HepG2 (cell line): Measurements from ENCODE around the gene ZNF559. TPM values are rescaled to one million over a fixed set of nuclear protein-coding genes. Genes with fewer than 3 reads are reported as not detected.
"Not testable (repeated sequence)": the region's sequence is repeated elsewhere in the genome, so short reads cannot be mapped to it uniquely, and the experiment has no call there.

Source experiments
- ATAC-seq: fragments of 200-7000 bp; cut with Tn5 transposase; 3 replicates; pipeline ENCODE4 v1.9.1; 2020; ENCODE audit warnings: mild to moderate bottlenecking, moderate library complexity
- BruUV-seq: library from RNA; stranded (reverse); fragments of 400-500 nt; replicated peaks from 2 replicates; lab custom pipeline; 2021; lab: Mats Ljungman, UMichigan
- CTCF ChIA-PET: fragments of 300-600 bp; formaldehyde crosslinking; extraction: SDS; loops from one replicate; lab custom pipeline; 2021; ENCODE audit warnings: low total read pairs, inconsistent platforms, low intra/inter-chr PET ratio; lab: Yijun Ruan, JAX
- POLR2A ChIA-PET: fragments of 350-600 bp; sonication (Branson Sonifier 250); formaldehyde crosslinking; loops from one replicate; lab custom pipeline; 2020; ENCODE audit warnings: antibody characterized with exemption, inconsistent platforms; lab: Yijun Ruan, JAX
- DNase-seq: peaks from one replicate; pipeline ENCODE4 v3.0.0-alpha.2; 2015; ENCODE audit warnings: low spot score
- FAIRE-seq: peaks from 3 replicates; lab custom pipeline; 2011; peaks lifted over from hg19 to GRCh38; lab: Jason Lieb, UNC
- H2AFZ ChIP-seq: one replicate; pipeline ENCODE4 v1.6.1; 2011; ENCODE audit warnings: low read length, inconsistent platforms
- H3K27ac ChIP-seq: fragments of 300-600 bp; 3 replicates; pipeline ENCODE4 v1.8.0; 2011; ENCODE audit warnings: mixed run types, mild to moderate bottlenecking, mixed read lengths, low read length, inconsistent platforms; ENCODE audit not compliant: insufficient read depth; ENCODE audit errors: extremely low read length
- H3K27me3 ChIP-seq, 2 experiments: fragments of 200-600 bp in 1 of 2; 2 replicates in 1 of 2; 3 replicates in 1 of 2; pipeline versions ENCODE4 v1.6.0 to v1.8.0; 2011; ENCODE audit warnings: low read length in 2 of 2, mild to moderate bottlenecking in 2 of 2, moderate library complexity in 2 of 2, inconsistent platforms in 1 of 2; ENCODE audit not compliant: insufficient read depth in 2 of 2, control insufficient read depth in 1 of 2
- H3K36me3 ChIP-seq, 2 experiments: fragments of 200-600 bp in 1 of 2; replicated peaks in 1 of 2; 2 replicates in 1 of 2; 3 replicates in 1 of 2; pipeline versions ENCODE4 v1.5.1 to v1.8.0; 2011; ENCODE audit warnings: low read length in 2 of 2, inconsistent platforms in 1 of 2; ENCODE audit not compliant: insufficient read depth in 2 of 2, control insufficient read depth in 1 of 2
- H3K4me1 ChIP-seq: 2 replicates; pipeline ENCODE4 v1.5.1; 2012; ENCODE audit warnings: low read length, inconsistent platforms; ENCODE audit not compliant: insufficient read depth
- H3K4me2 ChIP-seq: 2 replicates; pipeline ENCODE4 v1.6.0; 2011; ENCODE audit warnings: low read depth, low read length, inconsistent platforms
- H3K4me3 ChIP-seq, 3 experiments: fragments of 200-600 bp in 1 of 3; sonication (generic), shearing (Covaris generic) in 1 of 3; replicated peaks in 1 of 3; 2 replicates each; pipeline ENCODE4 v1.5.1; 2011 to 2016; ENCODE audit warnings: low read length in 3 of 3, inconsistent platforms in 2 of 3, low read depth in 2 of 3, mild to moderate bottlenecking in 2 of 3, control low read depth in 1 of 3, mixed read lengths in 1 of 3; ENCODE audit not compliant: insufficient read depth in 1 of 3
- H3K79me2 ChIP-seq: one replicate; pipeline ENCODE4 v1.6.1; 2011; ENCODE audit warnings: low read length, inconsistent platforms; ENCODE audit not compliant: insufficient read depth
- H3K9ac ChIP-seq: 2 replicates; pipeline ENCODE4 v1.6.0; 2011; ENCODE audit warnings: mild to moderate bottlenecking, low read depth, low read length, inconsistent platforms; ENCODE audit not compliant: insufficient read depth
- H3K9me3 ChIP-seq: 2 replicates; pipeline ENCODE4 v1.5.1; 2012; ENCODE audit warnings: mild to moderate bottlenecking, low read length
- H4K20me1 ChIP-seq: 2 replicates; pipeline ENCODE4 v1.6.0; 2011; ENCODE audit warnings: inconsistent platforms, mild to moderate bottlenecking, low read length, moderate library complexity; ENCODE audit not compliant: insufficient read depth
- GATAD2A ChIP-seq: IDR thresholded peaks from 2 replicates; pipeline ENCODE4 v1.6.1; 2016
- HDAC1 ChIP-seq: sonication (generic); formaldehyde crosslinking; IDR thresholded peaks from 2 replicates; pipeline ENCODE4 v1.5.1; 2020; ENCODE audit warnings: mild to moderate bottlenecking, missing genetic modification reagents
- JUN ChIP-seq: sonication (generic); formaldehyde crosslinking; IDR thresholded peaks from 2 replicates; pipeline ENCODE4 v1.4.0; 2020; ENCODE audit warnings: mild to moderate bottlenecking, missing genetic modification reagents
- MAZ ChIP-seq, 2 experiments: sonication (generic) in 1 of 2; formaldehyde crosslinking in 1 of 2; IDR thresholded peaks; 2 replicates each; pipeline versions ENCODE4 v1.5.0 to v1.6.1; 2012 to 2020; ENCODE audit warnings: low read depth in 2 of 2, mild to moderate bottlenecking in 2 of 2, borderline replicate concordance in 1 of 2, improper control_type of control experiment in 1 of 2, low read length in 1 of 2, missing genetic modification reagents in 1 of 2, moderate library complexity in 1 of 2
- MTF2 ChIP-seq: sonication (generic); formaldehyde crosslinking; IDR thresholded peaks from 2 replicates; pipeline ENCODE4 v1.5.0; 2020; ENCODE audit warnings: missing genetic modification reagents, borderline replicate concordance
- NFYB ChIP-seq: sonication (generic); formaldehyde crosslinking; IDR thresholded peaks from 2 replicates; pipeline ENCODE4 v1.4.0; 2020; ENCODE audit warnings: missing genetic modification reagents
- NFYC ChIP-seq: IDR thresholded peaks from 2 replicates; pipeline ENCODE4 v1.6.1; 2016; ENCODE audit warnings: missing genetic modification reagents, missing compliant biosample characterization
- POLR2A ChIP-seq, 2 experiments: IDR thresholded peaks; 2 replicates each; pipeline ENCODE4 v1.6.1; 2011; ENCODE audit warnings: low read depth in 2 of 2, low read length in 2 of 2, mild to moderate bottlenecking in 1 of 2, moderate library complexity in 1 of 2; ENCODE audit not compliant: insufficient read depth in 1 of 2
- ZKSCAN5 ChIP-seq: sonication (generic); formaldehyde crosslinking; IDR thresholded peaks from 2 replicates; pipeline ENCODE4 v1.5.1; 2020; ENCODE audit warnings: mild to moderate bottlenecking, missing genetic modification reagents
- ZNF232 ChIP-seq: sonication (generic); formaldehyde crosslinking; IDR thresholded peaks from 2 replicates; pipeline ENCODE4 v1.4.0; 2020; ENCODE audit warnings: missing genetic modification reagents, borderline replicate concordance
- ZNF256 ChIP-seq: sonication (generic); formaldehyde crosslinking; conservative IDR thresholded peaks from 2 replicates; pipeline ENCODE4 v1.4.0; 2020; ENCODE audit warnings: missing genetic modification reagents
- ZNF737 ChIP-seq: sonication (generic); formaldehyde crosslinking; IDR thresholded peaks from 2 replicates; pipeline ENCODE4 v1.5.0; 2020; ENCODE audit warnings: missing genetic modification reagents, mild to moderate bottlenecking, borderline replicate concordance
- WGBS: methylation state at CpG from one replicate; pipeline ENCODE4 v1.1.6; 2017; ENCODE audit warnings: low lambda C conversion rate; 5-methylcytosine and 5-hydroxymethylcytosine counted together
- in situ Hi-C: cut with HindIII; loops from 2 replicates; pipeline ENCODE4 v1.10.0; 2017; ENCODE audit warnings: low pct_unique_long_range_greater_than_20kb; ENCODE audit not compliant: extremely low pct_ligation_motif_present
- intact Hi-C: fragments of 100-400 bp; cut with micrococcal nuclease; formaldehyde crosslinking; loops from one replicate; pipeline ENCODE4 v1.10.0; 2022; ENCODE audit not compliant: unreplicated experiment
- polyA plus RNA-seq, 8 experiments: library from polyadenylated mRNA; depleted of rRNA in 3 of 8; stranded (reverse) in 7 of 8; unstranded in 1 of 8; fragments of >200 nt; fragmentation: Illumina TruSeq in 4 of 8; extraction: Trizol in 4 of 8; gene quantifications; 2 replicates each; pipeline versions ENCODE4 v1.2.1 to v1.2.3, GENCODE V29; 2011 to 2016; ENCODE audit warnings: low read depth in 4 of 8, missing spikeins in 1 of 8, mixed read lengths in 1 of 8; ENCODE audit not compliant: insufficient read depth in 1 of 8
- total RNA-seq, 5 experiments: library from RNA; depleted of rRNA; stranded (reverse); fragments of >200 nt; fragmentation: Illumina TruSeq; extraction: Trizol; gene quantifications; 2 replicates each; pipeline ENCODE4 v1.2.3, GENCODE V29; 2016; ENCODE audit warnings: low read depth in 1 of 5
- TF ChIP-seq, protein P1 (sequence below): sonication (generic); formaldehyde crosslinking; IDR thresholded peaks from 2 replicates; pipeline ENCODE4 v1.8.0; 2022; ENCODE audit warnings: mild to moderate bottlenecking, missing genetic modification reagents, borderline replicate concordance
- TF ChIP-seq, protein P2 (sequence below): IDR thresholded peaks from 2 replicates; pipeline ENCODE4 v1.6.1; 2016; ENCODE audit warnings: low read depth
- TF ChIP-seq, protein P3 (sequence below): sonication (generic); formaldehyde crosslinking; IDR thresholded peaks from 2 replicates; pipeline ENCODE4 v1.5.0; 2020; ENCODE audit warnings: missing genetic modification reagents

ZNF559 gene
- total and polyA plus RNA-seq, 2 of the 13 experiments (the other 11 are each of a cell fraction or from before 2014, with no cell fraction given), result 6.3 to 9.8 TPM

GRCh38 chr19:9322201-9322600 is 1.8 kb upstream of the ZNF559 start:
- BruUV-seq, H3K4me3 ChIP-seq, FAIRE-seq, H3K27me3 ChIP-seq, POLR2A ChIA-PET, H3K9me3 ChIP-seq, H2AFZ ChIP-seq, in situ Hi-C loops, H4K20me1 ChIP-seq, H3K27ac ChIP-seq, H3K4me2 ChIP-seq, H3K4me1 ChIP-seq, H3K9ac ChIP-seq, ATAC-seq, H3K36me3 ChIP-seq, intact Hi-C loops, CTCF ChIA-PET, DNase-seq, H3K79me2 ChIP-seq: not testable (repeated sequence)
- 74% methylated on average over 9 of the region's 10 CpGs for WGBS

- no TSS peak for BruUV-seq
- ATAC-seq, result peak; percentile 82
- peak; percentile 81 for DNase-seq
- intact Hi-C loops, result loop anchor here (1.0 kb wide), 1 partner anchor 215 kb away; the partner anchor contains the start of gene ZNF426
- H3K79me2 ChIP-seq, result no peaks in the 10 kb centered on the region
- 0 out of 5 replicates have a peak, but pooled peaks cover 0 to 2% of the 10 kb centered on the region in 2 experiments for H3K36me3 ChIP-seq
- H3K9ac ChIP-seq, result peak overlapping the region; percentile 37; the same call in 1 of the 2 replicates
- H3K4me2 ChIP-seq, result peak overlapping the region; percentile 84
- in situ Hi-C loops, result no loop called here
- H2AFZ ChIP-seq, result peak overlapping the region; percentile 82
- H3K9me3 ChIP-seq, result peaks cover 16% of the 10 kb centered on the region
- H3K4me3 ChIP-seq, result peak overlapping the region; percentile 34 to 74 (median 42); a peak in 5 of 6 replicates
- POLR2A ChIA-PET, result interaction anchor here (0.8 kb wide), 1 partner anchor 112 kb away, joined by 3 read pairs; the partner anchor contains the start of gene ZNF266
- 0 out of 2 replicates have a peak, but pooled peaks cover 10% of the 10 kb centered on the region for H3K4me1 ChIP-seq
- peak; percentile 64 for FAIRE-seq
- H3K27ac ChIP-seq, result peak overlapping the region; percentile 74
- no peaks in the 10 kb centered on the region for H4K20me1 ChIP-seq
- CTCF ChIA-PET, result no interaction called here
- WGBS, result 29% methylated on average over 9 of the region's 9 CpGs
- H3K27me3 ChIP-seq, result no peaks in the 10 kb centered on the region
- TF ChIP-seq MAZ (IDR thresholded peaks at IDR 0.05; ENCODE audit: borderline replicate concordance, low read depth, low read length), result no peak
- no peak for TF ChIP-seq MAZ (CRISPR knock-in tag; IDR thresholded peaks at IDR 0.05; ENCODE audit: low read depth)
- no peak for TF ChIP-seq JUN (CRISPR knock-in tag)
- TF ChIP-seq, protein P1, sequence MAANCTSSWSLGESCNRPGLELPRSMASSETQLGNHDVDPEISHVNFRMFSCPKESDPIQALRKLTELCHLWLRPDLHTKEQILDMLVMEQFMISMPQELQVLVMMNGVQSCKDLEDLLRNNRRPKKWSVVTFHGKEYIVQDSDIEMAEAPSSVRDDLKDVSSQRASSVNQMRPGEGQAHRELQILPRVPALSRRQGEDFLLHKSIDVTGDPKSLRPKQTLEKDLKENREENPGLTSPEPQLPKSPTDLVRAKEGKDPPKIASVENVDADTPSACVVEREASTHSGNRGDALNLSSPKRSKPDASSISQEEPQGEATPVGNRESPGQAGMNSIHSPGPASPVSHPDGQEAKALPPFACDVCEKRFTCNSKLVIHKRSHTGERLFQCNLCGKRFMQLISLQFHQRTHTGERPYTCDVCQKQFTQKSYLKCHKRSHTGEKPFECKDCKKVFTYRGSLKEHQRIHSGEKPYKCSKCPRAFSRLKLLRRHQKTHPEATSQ (CRISPR knock-in tag), result 0 out of 2 replicates have a peak, but pooled peaks have one; percentile 20
- TF ChIP-seq, protein P2, sequence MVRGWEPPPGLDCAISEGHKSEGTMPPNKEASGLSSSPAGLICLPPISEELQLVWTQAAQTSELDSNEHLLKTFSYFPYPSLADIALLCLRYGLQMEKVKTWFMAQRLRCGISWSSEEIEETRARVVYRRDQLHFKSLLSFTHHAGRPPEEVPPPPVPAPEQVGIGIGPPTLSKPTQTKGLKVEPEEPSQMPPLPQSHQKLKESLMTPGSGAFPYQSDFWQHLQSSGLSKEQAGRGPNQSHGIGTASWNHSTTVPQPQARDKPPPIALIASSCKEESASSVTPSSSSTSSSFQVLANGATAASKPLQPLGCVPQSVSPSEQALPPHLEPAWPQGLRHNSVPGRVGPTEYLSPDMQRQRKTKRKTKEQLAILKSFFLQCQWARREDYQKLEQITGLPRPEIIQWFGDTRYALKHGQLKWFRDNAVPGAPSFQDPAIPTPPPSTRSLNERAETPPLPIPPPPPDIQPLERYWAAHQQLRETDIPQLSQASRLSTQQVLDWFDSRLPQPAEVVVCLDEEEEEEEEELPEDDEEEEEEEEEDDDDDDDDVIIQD, result no peak
- TF ChIP-seq ZNF232 (CRISPR knock-in tag), result no peak
- peak; percentile 78 for TF ChIP-seq NFYC
- peak; percentile 89 for TF ChIP-seq ZKSCAN5
- no peak for TF ChIP-seq POLR2A (IDR thresholded peaks at IDR 0.05; ENCODE audit: insufficient read depth in 1 of 2, low read depth in 2 of 2, low read length in 2 of 2)
- TF ChIP-seq, protein P3, sequence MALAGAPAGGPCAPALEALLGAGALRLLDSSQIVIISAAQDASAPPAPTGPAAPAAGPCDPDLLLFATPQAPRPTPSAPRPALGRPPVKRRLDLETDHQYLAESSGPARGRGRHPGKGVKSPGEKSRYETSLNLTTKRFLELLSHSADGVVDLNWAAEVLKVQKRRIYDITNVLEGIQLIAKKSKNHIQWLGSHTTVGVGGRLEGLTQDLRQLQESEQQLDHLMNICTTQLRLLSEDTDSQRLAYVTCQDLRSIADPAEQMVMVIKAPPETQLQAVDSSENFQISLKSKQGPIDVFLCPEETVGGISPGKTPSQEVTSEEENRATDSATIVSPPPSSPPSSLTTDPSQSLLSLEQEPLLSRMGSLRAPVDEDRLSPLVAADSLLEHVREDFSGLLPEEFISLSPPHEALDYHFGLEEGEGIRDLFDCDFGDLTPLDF, result peak; percentile 67
- peak; percentile 80 for TF ChIP-seq NFYB
- TF ChIP-seq ZNF256 (CRISPR knock-in tag), result 0 out of 2 replicates have a peak, but pooled peaks have one; percentile 37
- no peak for TF ChIP-seq ZNF737 (CRISPR knock-in tag)
- no peak for TF ChIP-seq MTF2
- TF ChIP-seq HDAC1 (CRISPR knock-in tag), result no peak
- no peak for TF ChIP-seq GATAD2A (CRISPR knock-in tag)
These were observed 441 bp upstream of the ZNF559 start for GRCh38 chr19:9323557-9323918.
